ENCODE data around the gene RPS15.

- TF ChIP-seq CTCF (IDR thresholded peaks at IDR 0.05): no peak
- TF ChIP-seq POLR2A (IDR thresholded peaks at IDR 0.05): no peak
Measured at GRCh38 chr19:1447504-1447903, 9.3 kb downstream of the RPS15 start.
